ENCODE data around the gene KDM2B. TPM values are rescaled to one million over a fixed set of nuclear protein-coding genes. Genes with fewer than 3 reads are reported as not detected.
A peak's percentile ranks its signal among the peaks of the same experiment; 100 is the strongest.

The KDM2B gene
- total and polyA plus RNA-seq, 4 experiments from 2014 or later: 7.7 to 101 (median 59.6) TPM

GRCh38 chr12:121516437-121517011 lies 64.3 kb downstream of the KDM2B start:
- peaks cover 1 to 14% (median 8%) of the 10 kb centered on the region in 4 donors for H3K4me1 Mint-ChIP-seq
- no peak overlapping the region for H3K27ac ChIP-seq (ENCODE audit: low read depth, low read length)
- intact Hi-C loops (cut with micrococcal nuclease): no loop called here
- ChIA-PET POLR2A (ENCODE audit: partially characterized antibody) (no interaction called here), CTCF (ENCODE audit: partially characterized antibody) (no interaction called here)
- no peak for DNase-seq
- H3K4me3 Mint-ChIP-seq: no peak overlapping the region
- no peaks in the 10 kb centered on the region for H3K27me3 Mint-ChIP-seq
- no peak overlapping the region for H3K4me3 ChIP-seq (ENCODE audit: low read length in 2 of 2)
- peak overlapping the region in 4 of 7 donors; percentile 4 to 57 (median 18) for H3K27ac Mint-ChIP-seq
- peaks cover 35% of the 10 kb centered on the region for H3K36me3 ChIP-seq (ENCODE audit: insufficient read depth, low read length)
- no peaks in the 10 kb centered on the region for H3K9me3 Mint-ChIP-seq
- H3K4me1 ChIP-seq (ENCODE audit: insufficient read depth, low read length): no peaks in the 10 kb centered on the region
- no peaks in the 10 kb centered on the region for H3K27me3 ChIP-seq (ENCODE audit: insufficient read depth, low read length)
- H3K9me3 ChIP-seq (ENCODE audit: control insufficient read depth in 1 of 2, low read length in 2 of 2): no peaks in the 10 kb centered on the region
- peaks cover 17 to 37% of the 10 kb centered on the region in 2 donors for H3K36me3 Mint-ChIP-seq

GRCh38 chr12:121515615-121516014 lies 65.2 kb downstream of the KDM2B start:
- peaks cover 17 to 35% of the 10 kb centered on the region in 2 donors for H3K36me3 Mint-ChIP-seq

GRCh38 chr12:121514184-121514742 lies 66.6 kb downstream of the KDM2B start:
- intact Hi-C loops (cut with micrococcal nuclease): no loop called here
- peaks cover 1 to 12% (median 8%) of the 10 kb centered on the region in 4 donors for H3K4me1 Mint-ChIP-seq
- Histone ChIP-seq H3K4me1 (ENCODE audit: insufficient read depth, low read length) (no peaks in the 10 kb centered on the region), H3K9me3 (ENCODE audit: control insufficient read depth in 1 of 2, low read length in 2 of 2) (no peaks in the 10 kb centered on the region), H3K27me3 (ENCODE audit: insufficient read depth, low read length) (no peaks in the 10 kb centered on the region), H3K4me3 (ENCODE audit: low read length in 2 of 2) (no peak overlapping the region), H3K27ac (ENCODE audit: low read depth, low read length) (no peak overlapping the region), H3K36me3 (ENCODE audit: insufficient read depth, low read length) (peaks cover 21% of the 10 kb centered on the region)
- H3K27me3 Mint-ChIP-seq: no peaks in the 10 kb centered on the region
- peak overlapping the region in 6 of 7 donors; percentile 37 to 91 (median 75) for H3K27ac Mint-ChIP-seq
- H3K9me3 Mint-ChIP-seq: no peaks in the 10 kb centered on the region
- ChIA-PET CTCF (ENCODE audit: partially characterized antibody) (no interaction called here), POLR2A (ENCODE audit: partially characterized antibody) (interaction anchor here (1.1 to 1.2 kb wide), 2 partner anchors 16 to 280 kb away, joined by 3 read pairs; partner anchors contain the start of gene RHOF)
- H3K4me3 Mint-ChIP-seq: no peak overlapping the region
- no peak for DNase-seq
- H3K36me3 Mint-ChIP-seq: peaks cover 15 to 39% of the 10 kb centered on the region in 2 donors

More at GRCh38 chr12:121515615-121516014, 65.2 kb downstream of the KDM2B start:
- Histone ChIP-seq H3K36me3 (ENCODE audit: insufficient read depth, low read length) (peaks cover 31% of the 10 kb centered on the region), H3K9me3 (ENCODE audit: control insufficient read depth in 1 of 2, low read length in 2 of 2) (no peaks in the 10 kb centered on the region), H3K27me3 (ENCODE audit: insufficient read depth, low read length) (no peaks in the 10 kb centered on the region), H3K4me3 (ENCODE audit: low read length in 2 of 2) (no peak overlapping the region), H3K27ac (ENCODE audit: low read depth, low read length) (no peak overlapping the region), H3K4me1 (ENCODE audit: insufficient read depth, low read length) (no peaks in the 10 kb centered on the region)
- Mint-ChIP-seq H3K27ac (peak overlapping the region in 6 of 7 donors; percentile 76 to 89 (median 82)), H3K4me3 (no peak overlapping the region), H3K27me3 (no peaks in the 10 kb centered on the region), H3K9me3 (no peaks in the 10 kb centered on the region), H3K4me1 (peaks cover 1 to 14% (median 8%) of the 10 kb centered on the region in 4 donors)
- intact Hi-C loops (cut with micrococcal nuclease): no loop called here
- no peak for DNase-seq
- ChIA-PET CTCF (ENCODE audit: partially characterized antibody) (no interaction called here), POLR2A (ENCODE audit: partially characterized antibody) (no interaction called here)

GRCh38 chr12:121513464-121514183 lies 67.2 kb downstream of the KDM2B start:
- Histone ChIP-seq H3K27ac (ENCODE audit: low read depth, low read length) (no peak overlapping the region), H3K36me3 (ENCODE audit: insufficient read depth, low read length) (peaks cover 15% of the 10 kb centered on the region), H3K4me1 (ENCODE audit: insufficient read depth, low read length) (no peaks in the 10 kb centered on the region), H3K4me3 (ENCODE audit: low read length in 2 of 2) (no peak overlapping the region), H3K27me3 (ENCODE audit: insufficient read depth, low read length) (no peaks in the 10 kb centered on the region), H3K9me3 (ENCODE audit: control insufficient read depth in 1 of 2, low read length in 2 of 2) (no peaks in the 10 kb centered on the region)
- Mint-ChIP-seq H3K36me3 (peaks cover 14 to 41% of the 10 kb centered on the region in 2 donors), H3K27me3 (no peaks in the 10 kb centered on the region), H3K4me1 (peaks cover 1 to 11% (median 8%) of the 10 kb centered on the region in 4 donors), H3K9me3 (no peaks in the 10 kb centered on the region), H3K4me3 (no peak overlapping the region), H3K27ac (peak overlapping the region in 5 of 7 donors; percentile 37 to 91 (median 70))
- DNase-seq: no peak
- POLR2A ChIA-PET (ENCODE audit: partially characterized antibody): interaction anchor here (1.1 to 1.2 kb wide), 2 partner anchors 17 to 280 kb away, joined by 3 read pairs; partner anchors contain the start of gene RHOF
- intact Hi-C loops (cut with micrococcal nuclease): no loop called here
- CTCF ChIA-PET (ENCODE audit: partially characterized antibody): no interaction called here

GRCh38 chr12:121512561-121512960 lies 68.3 kb downstream of the KDM2B start:
- H3K27me3 Mint-ChIP-seq: no peaks in the 10 kb centered on the region
- H3K4me1 Mint-ChIP-seq: peaks cover 1 to 11% (median 8%) of the 10 kb centered on the region in 4 donors
- H3K4me3 Mint-ChIP-seq: no peak overlapping the region
- no peak overlapping the region for H3K4me3 ChIP-seq (ENCODE audit: low read length in 2 of 2)
- H3K4me1 ChIP-seq (ENCODE audit: insufficient read depth, low read length): no peaks in the 10 kb centered on the region
- peak overlapping the region in 3 of 7 donors; percentile 48 to 74 (median 59) for H3K27ac Mint-ChIP-seq
- ChIA-PET CTCF (ENCODE audit: partially characterized antibody) (no interaction called here), POLR2A (ENCODE audit: partially characterized antibody) (no interaction called here)
- peaks cover 21 to 46% of the 10 kb centered on the region in 2 donors for H3K36me3 Mint-ChIP-seq
- intact Hi-C loops (cut with micrococcal nuclease): no loop called here
- no peaks in the 10 kb centered on the region for H3K9me3 ChIP-seq (ENCODE audit: control insufficient read depth in 1 of 2, low read length in 2 of 2)
- H3K27me3 ChIP-seq (ENCODE audit: insufficient read depth, low read length): no peaks in the 10 kb centered on the region
- H3K27ac ChIP-seq (ENCODE audit: low read depth, low read length): no peak overlapping the region
- no peak for DNase-seq
- H3K9me3 Mint-ChIP-seq: no peaks in the 10 kb centered on the region
- H3K36me3 ChIP-seq (ENCODE audit: insufficient read depth, low read length): peaks cover 12% of the 10 kb centered on the region

GRCh38 chr12:121511916-121512315 lies 68.9 kb downstream of the KDM2B start:
- H3K4me3 ChIP-seq (ENCODE audit: low read length in 2 of 2): no peak overlapping the region
- POLR2A ChIA-PET (ENCODE audit: partially characterized antibody): no interaction called here
- no peak overlapping the region for H3K4me3 Mint-ChIP-seq
- H3K9me3 Mint-ChIP-seq: no peaks in the 10 kb centered on the region
- peaks cover 1 to 11% (median 8%) of the 10 kb centered on the region in 4 donors for H3K4me1 Mint-ChIP-seq
- no peak overlapping the region for H3K27ac ChIP-seq (ENCODE audit: low read depth, low read length)
- no peak for DNase-seq
- peaks cover 12% of the 10 kb centered on the region for H3K36me3 ChIP-seq (ENCODE audit: insufficient read depth, low read length)
- no peaks in the 10 kb centered on the region for H3K9me3 ChIP-seq (ENCODE audit: control insufficient read depth in 1 of 2, low read length in 2 of 2)
- intact Hi-C loops (cut with micrococcal nuclease): no loop called here
- CTCF ChIA-PET (ENCODE audit: partially characterized antibody): no interaction called here
- H3K4me1 ChIP-seq (ENCODE audit: insufficient read depth, low read length): no peaks in the 10 kb centered on the region
- H3K27me3 Mint-ChIP-seq: no peaks in the 10 kb centered on the region
- no peaks in the 10 kb centered on the region for H3K27me3 ChIP-seq (ENCODE audit: insufficient read depth, low read length)
- peak overlapping the region in 3 of 7 donors; percentile 42 to 82 (median 48) for H3K27ac Mint-ChIP-seq
- peaks cover 24 to 52% of the 10 kb centered on the region in 2 donors for H3K36me3 Mint-ChIP-seq

GRCh38 chr12:121509339-121509738 lies 71.5 kb downstream of the KDM2B start:
- Histone ChIP-seq H3K4me1 (ENCODE audit: insufficient read depth, low read length) (no peaks in the 10 kb centered on the region), H3K27me3 (ENCODE audit: insufficient read depth, low read length) (no peaks in the 10 kb centered on the region), H3K36me3 (ENCODE audit: insufficient read depth, low read length) (peaks cover 16% of the 10 kb centered on the region), H3K9me3 (ENCODE audit: control insufficient read depth in 1 of 2, low read length in 2 of 2) (no peaks in the 10 kb centered on the region), H3K4me3 (ENCODE audit: low read length in 2 of 2) (no peak overlapping the region), H3K27ac (ENCODE audit: low read depth, low read length) (no peak overlapping the region)
- H3K4me3 Mint-ChIP-seq: no peak overlapping the region
- CTCF ChIA-PET (ENCODE audit: partially characterized antibody): interaction anchor here (1.0 to 1.6 kb wide), 2 partner anchors 9 to 30 kb away, joined by 4 to 5 read pairs; no protein-coding TSS in a partner anchor
- H3K4me1 Mint-ChIP-seq: peaks cover 0 to 6% (median 4%) of the 10 kb centered on the region in 4 donors
- no peak overlapping the region for H3K27ac Mint-ChIP-seq
- no peak for DNase-seq
- no peaks in the 10 kb centered on the region for H3K27me3 Mint-ChIP-seq
- H3K9me3 Mint-ChIP-seq: no peaks in the 10 kb centered on the region
- peaks cover 19 to 64% of the 10 kb centered on the region in 2 donors for H3K36me3 Mint-ChIP-seq
- intact Hi-C loops (cut with micrococcal nuclease): no loop called here
- POLR2A ChIA-PET (ENCODE audit: partially characterized antibody): no interaction called here
